Neural cell (in vitro differentiated cells): ENCODE results near the gene ABCA8. TPM values are rescaled to one million over a fixed set of nuclear protein-coding genes. Genes with fewer than 3 reads are reported as not detected.

ENCODE experiments used
- H2AFZ ChIP-seq: fragments of 200-600, 300-800 bp; sonication (generic), shearing (Covaris generic); 2 replicates; pipeline ENCODE4 v1.6.0; 2014; ENCODE audit warnings: low read depth, mild to moderate bottlenecking, antibody characterized with exemption, low read length, moderate library complexity
- H3F3A ChIP-seq: fragments of 200-600 bp; shearing (Covaris generic); 2 replicates; pipeline ENCODE4 v1.6.1; 2016; ENCODE audit warnings: mild to moderate bottlenecking, moderate library complexity, mixed read lengths, antibody characterized with exemption, low read length; ENCODE audit not compliant: insufficient read depth, poor library complexity, severe bottlenecking
- H3K27ac ChIP-seq: fragments of 200-600, 300-800 bp; sonication (generic), shearing (Covaris generic); 2 replicates; pipeline ENCODE4 v1.5.1; 2014; ENCODE audit warnings: mild to moderate bottlenecking, low read length, moderate library complexity
- H3K27me3 ChIP-seq: fragments of 300-800, 200-600 bp; sonication (generic), shearing (Covaris generic); 2 replicates; pipeline ENCODE4 v1.6.0; 2014; ENCODE audit warnings: mild to moderate bottlenecking, low read depth, low read length, moderate library complexity; ENCODE audit not compliant: insufficient read depth
- H3K36me3 ChIP-seq: fragments of 300-800, 200-600 bp; sonication (generic), shearing (Covaris generic); 2 replicates; pipeline ENCODE4 v1.5.1; 2014; ENCODE audit warnings: mild to moderate bottlenecking, antibody characterized with exemption, low read length, moderate library complexity; ENCODE audit not compliant: insufficient read depth
- H3K4me2 ChIP-seq: fragments of 300-800, 200-600 bp; sonication (generic), shearing (Covaris generic); 2 replicates; pipeline ENCODE4 v1.6.0; 2014; ENCODE audit warnings: mild to moderate bottlenecking, low read length
- H3K4me3 ChIP-seq: fragments of 300-800, 200-600 bp; sonication (generic), shearing (Covaris generic); 2 replicates; pipeline ENCODE4 v1.5.1; 2014; ENCODE audit warnings: mild to moderate bottlenecking, low read length, moderate library complexity
- H3K79me2 ChIP-seq: fragments of 200-600 bp; shearing (Covaris generic); replicated peaks from 2 replicates; pipeline ENCODE4 v1.6.0; 2014; ENCODE audit warnings: mild to moderate bottlenecking, low read length, moderate library complexity; ENCODE audit not compliant: insufficient read depth
- H3K9ac ChIP-seq: fragments of 300-800, 200-600 bp; sonication (generic), shearing (Covaris generic); 2 replicates; pipeline ENCODE4 v1.6.1; 2016; ENCODE audit warnings: mild to moderate bottlenecking, low read length, mixed read lengths
- H3K9me2 ChIP-seq: fragments of 200-600 bp; shearing (Covaris generic); 2 replicates; pipeline ENCODE4 v1.6.1; 2016; ENCODE audit warnings: mild to moderate bottlenecking, low read length, mixed read lengths; ENCODE audit not compliant: insufficient read depth
- H3K9me3 ChIP-seq: fragments of 200-600, 300-800 bp; sonication (generic), shearing (Covaris generic); 2 replicates; pipeline ENCODE4 v1.6.1; 2016; ENCODE audit warnings: mild to moderate bottlenecking, mixed run types, low read length, moderate library complexity, mixed read lengths
- H4K20me1 ChIP-seq: fragments of 200-600 bp; shearing (Covaris generic); 2 replicates; pipeline ENCODE4 v1.6.1; 2016; ENCODE audit warnings: mild to moderate bottlenecking, mixed run types; ENCODE audit not compliant: insufficient read depth
- CTCF ChIP-seq: fragments of 450-650 bp; IDR thresholded peaks from 2 replicates; pipeline ENCODE4 v1.5.1; 2014; ENCODE audit warnings: antibody characterized with exemption, mild to moderate bottlenecking, moderate library complexity; ENCODE audit not compliant: poor library complexity, severe bottlenecking
- EP300 ChIP-seq: fragments of 450-650 bp; conservative IDR thresholded peaks from 2 replicates; pipeline ENCODE4 v1.6.1; 2014; ENCODE audit warnings: antibody characterized with exemption, mild to moderate bottlenecking, moderate library complexity; ENCODE audit not compliant: poor library complexity, severe bottlenecking
- EZH2 ChIP-seq: fragments of 200-600, 300-800 bp; shearing (Covaris generic), sonication (generic); IDR thresholded peaks from 2 replicates; pipeline ENCODE4 v1.6.1; 2014; ENCODE audit warnings: antibody characterized with exemption, low read length, borderline replicate concordance, mild to moderate bottlenecking; ENCODE audit not compliant: insufficient read depth, poor library complexity, severe bottlenecking
- MXI1 ChIP-seq: fragments of 450-650 bp; conservative IDR thresholded peaks from 2 replicates; pipeline ENCODE4 v1.6.1; 2014; ENCODE audit warnings: antibody characterized with exemption, mild to moderate bottlenecking; ENCODE audit not compliant: poor library complexity, severe bottlenecking
- POLR2AphosphoS5 ChIP-seq: IDR thresholded peaks from 2 replicates; pipeline ENCODE4 v1.6.1; 2012
- RAD21 ChIP-seq: fragments of 450-650 bp; conservative IDR thresholded peaks from 2 replicates; pipeline ENCODE4 v1.6.1; 2014; ENCODE audit warnings: antibody characterized with exemption, mild to moderate bottlenecking, moderate library complexity
- REST ChIP-seq: IDR thresholded peaks from 2 replicates; pipeline ENCODE4 v1.6.1; 2012; ENCODE audit warnings: borderline replicate concordance
- SMC3 ChIP-seq: fragments of 450-650 bp; conservative IDR thresholded peaks from 2 replicates; pipeline ENCODE4 v1.6.1; 2014; ENCODE audit warnings: antibody characterized with exemption, mild to moderate bottlenecking, moderate library complexity; ENCODE audit not compliant: poor library complexity
- TAF1 ChIP-seq: IDR thresholded peaks from 2 replicates; pipeline ENCODE4 v1.6.1; 2012; ENCODE audit warnings: low read depth
- polyA plus RNA-seq: library from polyadenylated mRNA; depleted of rRNA; stranded (reverse); fragments of >200 nt; gene quantifications from 2 replicates; pipeline ENCODE4 v1.2.3, GENCODE V29; 2014

Gene ABCA8
- polyA plus RNA-seq, 1 donor from 2014 or later = not detected

GRCh38 chr17:68924793-68925720 lies 30.1 kb downstream of the ABCA8 start:
- Histone ChIP-seq H3K9me2 (no peaks in the 10 kb centered on the region), H3K4me3 (no peak overlapping the region), H3F3A (no peaks in the 10 kb centered on the region), H3K4me2 (no peak overlapping the region), H2AFZ (no peak overlapping the region), H4K20me1 (no peaks in the 10 kb centered on the region), H3K36me3 (no peaks in the 10 kb centered on the region), H3K9ac (no peak overlapping the region), H3K27me3 (no peaks in the 10 kb centered on the region), H3K9me3 (no peaks in the 10 kb centered on the region), H3K79me2 (no peaks in the 10 kb centered on the region), H3K27ac (no peak overlapping the region)
- no peak for TF ChIP-seq CTCF
- TF ChIP-seq EZH2 = no peak
- no peak for TF ChIP-seq RAD21
- no peak for TF ChIP-seq SMC3
- TF ChIP-seq EP300 = no peak
- TF ChIP-seq REST = no peak
- no peak for TF ChIP-seq TAF1
- TF ChIP-seq POLR2AphosphoS5 = no peak

- TF ChIP-seq POLR2AphosphoS5 (no peak), CTCF (no peak), RAD21 (no peak), TAF1 (no peak), MXI1 (no peak), SMC3 (no peak), EZH2 (no peak), REST (no peak), EP300 (no peak)
- no peaks in the 10 kb centered on the region for H3K9me2 ChIP-seq
- H3K4me3 ChIP-seq = no peak overlapping the region
- no peaks in the 10 kb centered on the region for H3K9me3 ChIP-seq
- H2AFZ ChIP-seq = no peak overlapping the region
- H3K36me3 ChIP-seq = no peaks in the 10 kb centered on the region
- no peaks in the 10 kb centered on the region for H3F3A ChIP-seq
- H3K27ac ChIP-seq = no peak overlapping the region
- no peak overlapping the region for H3K4me2 ChIP-seq
- no peaks in the 10 kb centered on the region for H4K20me1 ChIP-seq
- H3K9ac ChIP-seq = no peak overlapping the region
- no peaks in the 10 kb centered on the region for H3K27me3 ChIP-seq
- H3K79me2 ChIP-seq = no peaks in the 10 kb centered on the region
Observed at GRCh38 chr17:68910789-68911431, 44.3 kb downstream of the ABCA8 start.
